ENCODE measurements around the gene CUEDC1. TPM values are rescaled to one million over a fixed set of nuclear protein-coding genes. Genes with fewer than 3 reads are reported as not detected.
A peak's percentile ranks its signal among the peaks of the same experiment; 100 is the strongest.

The CUEDC1 gene
- total and polyA plus RNA-seq, 2 experiments from 2014 or later: 11.6 to 23.3 TPM

GRCh38 chr17:57926723-57927047, 28.5 kb downstream of the CUEDC1 start:
- no peak overlapping the region for H2AFZ ChIP-seq
- H3K27me3 ChIP-seq: no peaks in the 10 kb centered on the region
- H3K79me2 ChIP-seq: peaks cover 46% of the 10 kb centered on the region
- H3K27ac ChIP-seq: peak overlapping the region; percentile 22
- no peak for DNase-seq (ENCODE audit: low spot score)
- WGBS (ENCODE audit: low lambda C conversion rate, missing lambda C conversion rate): 70% methylated on average over 7 of the region's 7 CpGs
- H4K20me1 ChIP-seq (ENCODE audit: insufficient read depth, poor library complexity, severe bottlenecking): peaks cover 3% of the 10 kb centered on the region
- H3K9me2 ChIP-seq (replicated peaks; ENCODE audit: insufficient read depth): no peaks in the 10 kb centered on the region
- peak overlapping the region; percentile 8 for H3K4me2 ChIP-seq
- TF ChIP-seq CTCF (IDR thresholded peaks at IDR 0.05; ENCODE audit: poor library complexity): no peak
- TF ChIP-seq EZH2phosphoT487 (IDR thresholded peaks at IDR 0.05; ENCODE audit: low read depth, severe bottlenecking, unreplicated experiment): no peak
- no peak for TF ChIP-seq EZH2 (IDR thresholded peaks at IDR 0.05; ENCODE audit: borderline replicate concordance)
- H3K4me1 ChIP-seq (ENCODE audit: insufficient read depth): peaks cover 41% of the 10 kb centered on the region
- no peak overlapping the region for H3K4me3 ChIP-seq
- no peaks in the 10 kb centered on the region for H3K36me3 ChIP-seq (replicated peaks; ENCODE audit: insufficient read depth, low read depth)
- H3K9me3 ChIP-seq (ENCODE audit: low read depth): no peaks in the 10 kb centered on the region

- no peak overlapping the region for H3K27ac ChIP-seq
- peaks cover 3% of the 10 kb centered on the region for H4K20me1 ChIP-seq (ENCODE audit: insufficient read depth, poor library complexity, severe bottlenecking)
Observed at GRCh38 chr17:57925361-57925990, 29.7 kb downstream of the CUEDC1 start.

GRCh38 chr17:57924677-57925076, 30.5 kb downstream of the CUEDC1 start:
- Histone ChIP-seq H3K27ac (no peak overlapping the region), H2AFZ (no peak overlapping the region), H3K4me1 (ENCODE audit: insufficient read depth) (peaks cover 48% of the 10 kb centered on the region), H3K4me3 (no peak overlapping the region), H3K27me3 (no peaks in the 10 kb centered on the region), H3K79me2 (peaks cover 40% of the 10 kb centered on the region), H3K9me3 (ENCODE audit: low read depth) (no peaks in the 10 kb centered on the region), H3K36me3 (replicated peaks; ENCODE audit: insufficient read depth, low read depth) (no peaks in the 10 kb centered on the region), H4K20me1 (ENCODE audit: insufficient read depth, poor library complexity, severe bottlenecking) (peaks cover 3% of the 10 kb centered on the region), H3K4me2 (no peak overlapping the region), H3K9me2 (replicated peaks; ENCODE audit: insufficient read depth) (no peaks in the 10 kb centered on the region)
- no peak for TF ChIP-seq EZH2phosphoT487 (IDR thresholded peaks at IDR 0.05; ENCODE audit: low read depth, severe bottlenecking, unreplicated experiment)
- TF ChIP-seq EZH2 (IDR thresholded peaks at IDR 0.05; ENCODE audit: borderline replicate concordance): no peak
- no peak for TF ChIP-seq CTCF (IDR thresholded peaks at IDR 0.05; ENCODE audit: poor library complexity)
- DNase-seq (ENCODE audit: low spot score): no peak
- WGBS (ENCODE audit: low lambda C conversion rate, missing lambda C conversion rate): 91% methylated on average over 4 of the region's 4 CpGs

More at GRCh38 chr17:57925361-57925990, 29.7 kb downstream of the CUEDC1 start:
- Histone ChIP-seq H3K4me2 (no peak overlapping the region), H2AFZ (no peak overlapping the region), H3K9me2 (replicated peaks; ENCODE audit: insufficient read depth) (no peaks in the 10 kb centered on the region), H3K79me2 (peaks cover 39% of the 10 kb centered on the region), H3K4me1 (ENCODE audit: insufficient read depth) (peaks cover 48% of the 10 kb centered on the region), H3K27me3 (no peaks in the 10 kb centered on the region), H3K36me3 (replicated peaks; ENCODE audit: insufficient read depth, low read depth) (no peaks in the 10 kb centered on the region), H3K9me3 (ENCODE audit: low read depth) (no peaks in the 10 kb centered on the region), H3K4me3 (no peak overlapping the region)
- TF ChIP-seq EZH2phosphoT487 (IDR thresholded peaks at IDR 0.05; ENCODE audit: low read depth, severe bottlenecking, unreplicated experiment) (no peak), CTCF (IDR thresholded peaks at IDR 0.05; ENCODE audit: poor library complexity) (no peak), EZH2 (IDR thresholded peaks at IDR 0.05; ENCODE audit: borderline replicate concordance) (no peak)
- DNase-seq (ENCODE audit: low spot score): no peak
- WGBS (ENCODE audit: low lambda C conversion rate, missing lambda C conversion rate): 74% methylated on average over 9 of the region's 9 CpGs

Measured in hepatocyte (in vitro differentiated cells).